HL-60 (cell line): ENCODE data around the gene CD58.

Source experiments
- DNase-seq, 2 experiments: peaks; one replicate each; pipeline ENCODE4 v3.0.0-alpha.2; 2010 to 2020; ENCODE audit warnings: low read depth in 1 of 2, low spot score in 1 of 2
- H3K27ac ChIP-seq: fragments of 250-450 bp; sonication (Bioruptor Pico); replicated peaks from 2 replicates; pipeline ENCODE4 v1.5.1; 2020; ENCODE audit warnings: mild to moderate bottlenecking, moderate library complexity
- H3K27me3 ChIP-seq: fragments of 250-450 bp; sonication (Bioruptor Pico); 2 replicates; pipeline ENCODE4 v1.5.1; 2021; ENCODE audit warnings: mild to moderate bottlenecking, moderate library complexity; ENCODE audit not compliant: insufficient read depth, poor library complexity, severe bottlenecking
- H3K4me3 ChIP-seq: replicated peaks from 2 replicates; pipeline ENCODE4 v1.5.1; 2011; ENCODE audit warnings: mild to moderate bottlenecking, control low read depth, low read length; ENCODE audit not compliant: insufficient read depth
- CTCF ChIP-seq: IDR thresholded peaks from one replicate; pipeline ENCODE4 v1.5.1; 2011; ENCODE audit warnings: low read length, control low read depth, inconsistent platforms; ENCODE audit not compliant: insufficient read depth
- GABPA ChIP-seq: IDR thresholded peaks from 2 replicates; pipeline ENCODE4 v1.6.1; 2012; ENCODE audit warnings: low read depth
- POLR2AphosphoS5 ChIP-seq: IDR thresholded peaks from 2 replicates; pipeline ENCODE4 v1.6.1; 2012; ENCODE audit warnings: low read depth
- REST ChIP-seq: IDR thresholded peaks from 2 replicates; pipeline ENCODE4 v1.6.1; 2012; ENCODE audit warnings: low read depth; ENCODE audit not compliant: insufficient replicate concordance
- SPI1 ChIP-seq: IDR thresholded peaks from 2 replicates; pipeline ENCODE4 v1.6.1; 2012; ENCODE audit warnings: low read depth, mild to moderate bottlenecking, borderline replicate concordance

CD58 gene

GRCh38 chr1:116485976-116486375 lies 84.8 kb downstream of the CD58 start:
- DNase-seq, result no peak
- Histone ChIP-seq H3K27me3 (no peaks in the 10 kb centered on the region), H3K4me3 (no peak overlapping the region), H3K27ac (no peak overlapping the region)
- TF ChIP-seq POLR2AphosphoS5 (no peak), SPI1 (no peak), REST (no peak), CTCF (no peak), GABPA (no peak)

GRCh38 chr1:116485071-116485735 lies 85.6 kb downstream of the CD58 start:
- TF ChIP-seq CTCF (peak; percentile 81), SPI1 (no peak), POLR2AphosphoS5 (no peak)
- no peaks in the 10 kb centered on the region for H3K27me3 ChIP-seq
- no peak overlapping the region for H3K4me3 ChIP-seq
- DNase-seq, result peak; percentile 46 to 72
- H3K27ac ChIP-seq, result no peak overlapping the region

GRCh38 chr1:116483481-116484309 lies 87.1 kb downstream of the CD58 start:
- TF ChIP-seq GABPA (no peak), CTCF (no peak), SPI1 (no peak), POLR2AphosphoS5 (no peak)
- Histone ChIP-seq H3K4me3 (no peak overlapping the region), H3K27me3 (no peaks in the 10 kb centered on the region), H3K27ac (no peak overlapping the region)
- no peak for DNase-seq

- Histone ChIP-seq H3K27me3 (no peaks in the 10 kb centered on the region), H3K4me3 (no peak overlapping the region), H3K27ac (no peak overlapping the region)
- DNase-seq, result no peak
- TF ChIP-seq CTCF (no peak), SPI1 (no peak), GABPA (no peak), POLR2AphosphoS5 (no peak), REST (no peak)
Observed at GRCh38 chr1:116482490-116482889, 88.3 kb downstream of the CD58 start.
